K562 (cell line): ENCODE measurements around the gene TP63.

Source experiments
- BDP1 ChIP-seq: IDR thresholded peaks from 3 replicates; pipeline ENCODE4 v1.6.1; 2011; ENCODE audit not compliant: insufficient read length, insufficient read depth
- MYC ChIP-seq, 2 experiments: fragments of 250-450 bp in 1 of 2; sonication (Bioruptor Pico) in 1 of 2; IDR thresholded peaks; 2 replicates each; pipeline versions ENCODE4 v1.5.1 to v1.6.1; 2012 to 2021; ENCODE audit warnings: low read depth in 2 of 2, borderline replicate concordance in 1 of 2, improper control_type of control experiment in 1 of 2, low read length in 1 of 2, mild to moderate bottlenecking in 1 of 2, moderate library complexity in 1 of 2
- NFE2 ChIP-seq: IDR thresholded peaks from 2 replicates; pipeline ENCODE4 v1.6.1; 2014; ENCODE audit warnings: antibody characterized with exemption, low read depth
- PHB ChIP-seq: fragments of 250-450 bp; sonication (Bioruptor Pico); IDR thresholded peaks from 2 replicates; pipeline ENCODE4 v1.5.0; 2021
- RBFOX2 ChIP-seq: fragments of 200-400 bp; formaldehyde crosslinking; IDR thresholded peaks from 2 replicates; pipeline ENCODE4 v1.6.1; 2017; ENCODE audit warnings: low read depth, mild to moderate bottlenecking, low read length, moderate library complexity
- SIN3A ChIP-seq, 2 experiments: fragments of 150-350 bp in 1 of 2; IDR thresholded peaks; 2 replicates each; pipeline ENCODE4 v1.6.1; 2011 to 2016; ENCODE audit warnings: borderline replicate concordance in 2 of 2, low read depth in 2 of 2, low read length in 2 of 2, mild to moderate bottlenecking in 2 of 2, moderate library complexity in 2 of 2; ENCODE audit not compliant: control insufficient read depth in 1 of 2

GRCh38 chr3:189664311-189664710 is 33.1 kb downstream of the TP63 start:
- TF ChIP-seq PHB (CRISPR knock-in tag) = no peak
- no peak for TF ChIP-seq BDP1
- TF ChIP-seq RBFOX2 = no peak
- TF ChIP-seq SIN3A (IDR thresholded peaks at IDR 0.05; ENCODE audit: borderline replicate concordance in 2 of 2, control insufficient read depth in 1 of 2, low read depth in 2 of 2, low read length in 2 of 2) = no peak
- no peak for TF ChIP-seq MYC (IDR thresholded peaks at IDR 0.05; ENCODE audit: low read depth, low read length)
- no peak for TF ChIP-seq MYC (CRISPR knock-in tag; IDR thresholded peaks at IDR 0.05; ENCODE audit: borderline replicate concordance, low read depth)
- TF ChIP-seq NFE2 = no peak
